HG03432 (cell line): ENCODE measurements around the gene KRTAP5-5.

Experiments used
- ATAC-seq: cut with Tn5 transposase; IDR thresholded peaks from one replicate; pipeline ENCODE4 v1.9.1; 2021; ENCODE audit warnings: mild to moderate bottlenecking, moderate library complexity; ENCODE audit not compliant: unreplicated experiment

KRTAP5-5 gene

GRCh38 chr11:1673446-1674172 is 44.0 kb downstream of the KRTAP5-5 start:
- no peak for ATAC-seq

- ATAC-seq = no peak
These were observed 44.9 kb downstream of the KRTAP5-5 start for GRCh38 chr11:1674173-1675131.

DNA sequence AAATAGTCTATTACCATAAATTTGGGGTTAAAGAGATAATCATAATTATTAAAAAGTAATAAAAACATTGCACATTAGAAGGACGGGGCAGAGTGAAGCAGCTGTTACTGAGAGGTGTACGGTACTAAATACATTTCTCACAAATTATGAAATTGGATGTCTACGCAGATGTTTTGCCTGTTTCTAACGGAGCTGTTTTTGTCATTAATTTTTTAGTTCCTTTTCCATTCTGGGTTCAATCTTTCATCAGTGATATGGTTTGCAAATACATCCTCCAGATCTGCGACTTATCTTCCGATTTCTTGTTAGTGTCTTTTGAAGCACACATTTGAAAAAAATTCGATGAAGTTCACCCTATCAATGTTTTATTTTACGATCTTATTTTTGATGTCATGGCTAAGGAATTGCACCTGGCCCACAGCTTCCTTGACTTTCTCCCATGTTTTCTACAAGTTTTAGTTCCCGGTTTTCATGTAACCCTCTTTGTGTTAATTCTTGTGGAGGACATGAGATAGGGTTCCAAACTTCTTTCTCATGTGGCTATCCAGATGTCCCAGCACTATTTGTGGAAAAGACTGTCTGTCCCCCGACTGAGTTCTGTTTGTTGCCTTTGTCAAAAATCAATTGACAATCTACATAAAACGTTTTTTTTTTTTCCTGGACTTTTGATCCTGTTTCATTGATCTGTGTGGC is 46.1 kb downstream of the KRTAP5-5 start:
- no peak for ATAC-seq

DNA sequence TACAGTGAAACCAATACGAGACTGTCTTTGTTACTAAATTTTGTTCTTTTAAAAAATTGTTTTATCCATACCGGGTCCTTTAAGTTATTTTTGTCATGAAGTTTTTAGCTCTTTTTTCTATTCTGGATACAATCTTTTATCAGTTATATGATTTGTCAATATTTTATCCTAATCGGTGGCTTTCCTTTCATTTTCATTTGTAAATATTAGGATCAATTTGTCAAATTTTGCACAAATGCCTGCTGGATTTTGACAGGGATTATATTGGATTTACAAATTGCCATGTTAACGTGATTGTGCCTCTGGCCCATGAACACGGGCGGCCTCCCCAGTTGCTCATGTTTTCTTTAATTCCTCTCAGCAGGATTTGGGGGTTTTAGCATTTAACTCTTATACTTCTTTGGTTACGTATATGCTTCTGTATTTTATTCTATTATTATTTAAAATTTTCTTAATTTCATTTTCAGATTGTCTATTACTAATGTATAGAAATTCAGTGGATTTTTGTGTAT is 46.7 kb downstream of the KRTAP5-5 start:
- no peak for ATAC-seq

DNA sequence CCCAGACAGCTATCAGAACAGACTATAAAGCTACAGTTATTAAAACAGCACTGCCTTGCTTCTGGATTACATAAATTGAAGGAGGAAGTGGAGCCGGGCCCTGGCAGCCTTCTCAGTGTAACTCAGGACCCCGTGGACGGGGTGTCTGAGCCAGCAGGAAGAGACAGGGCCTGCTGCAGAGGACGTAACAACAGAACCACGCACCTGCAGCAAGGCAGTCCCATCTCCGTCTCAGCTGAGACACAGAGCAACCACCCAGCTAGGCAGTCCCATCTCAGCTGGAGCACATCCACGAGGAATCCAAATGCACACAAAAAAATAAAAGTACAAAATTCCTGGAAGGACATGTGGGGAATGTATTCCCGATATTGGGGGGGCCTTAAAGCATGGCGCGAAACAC is 50.3 kb downstream of the KRTAP5-5 start:
- no peak for ATAC-seq
